ENCODE results near the gene KCNIP4. TPM values are rescaled to one million over a fixed set of nuclear protein-coding genes. Genes with fewer than 3 reads are reported as not detected.

Gene KCNIP4
- total RNA-seq, 1 experiment from 2014 or later, result 0.91 TPM

DNA sequence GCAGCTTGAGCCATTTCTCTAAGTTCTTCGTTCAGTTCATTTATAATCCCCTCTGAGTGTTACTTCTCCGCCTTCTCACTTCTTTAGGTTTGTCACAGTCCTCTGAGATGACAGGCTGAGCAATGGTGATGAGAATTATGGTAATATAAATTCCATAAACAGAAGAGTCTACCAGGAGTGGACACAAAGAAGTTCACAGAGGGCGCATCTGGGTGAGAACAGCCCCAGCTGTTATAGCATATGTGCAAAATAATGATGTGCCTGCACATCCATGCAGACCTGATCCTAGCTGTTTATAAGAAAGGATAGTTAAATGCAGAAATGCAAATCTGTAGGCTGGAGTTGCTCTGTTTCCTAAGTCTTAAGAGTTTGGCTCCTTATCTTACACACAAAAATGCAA is 377.5 kb downstream of the KCNIP4 start:
- Mint-ChIP-seq H3K4me1 (ENCODE audit: insufficient read depth, unreplicated experiment) (no peaks in the 10 kb centered on the region), H3K36me3 (ENCODE audit: insufficient read depth, unreplicated experiment) (no peaks in the 10 kb centered on the region), H3K27me3 (ENCODE audit: insufficient read depth, unreplicated experiment) (peaks cover 45% of the 10 kb centered on the region), H3K9me3 (ENCODE audit: unreplicated experiment) (no peaks in the 10 kb centered on the region), H3K27ac (ENCODE audit: low read depth, unreplicated experiment) (no peak overlapping the region), H3K4me3 (ENCODE audit: unreplicated experiment) (no peak overlapping the region)
- ChIA-PET POLR2A (interaction anchor here (0.7 kb wide), 1 partner anchor 16 kb away, joined by 3 read pairs; no protein-coding TSS in a partner anchor), CTCF (interaction anchor here (1.2 kb wide), 1 partner anchor 39 kb away, joined by 3 read pairs; no protein-coding TSS in a partner anchor)
- no peak for DNase-seq (ENCODE audit: unreplicated experiment)
- intact Hi-C loops (cut with micrococcal nuclease), result no loop called here
- TF ChIP-seq, protein P1, sequence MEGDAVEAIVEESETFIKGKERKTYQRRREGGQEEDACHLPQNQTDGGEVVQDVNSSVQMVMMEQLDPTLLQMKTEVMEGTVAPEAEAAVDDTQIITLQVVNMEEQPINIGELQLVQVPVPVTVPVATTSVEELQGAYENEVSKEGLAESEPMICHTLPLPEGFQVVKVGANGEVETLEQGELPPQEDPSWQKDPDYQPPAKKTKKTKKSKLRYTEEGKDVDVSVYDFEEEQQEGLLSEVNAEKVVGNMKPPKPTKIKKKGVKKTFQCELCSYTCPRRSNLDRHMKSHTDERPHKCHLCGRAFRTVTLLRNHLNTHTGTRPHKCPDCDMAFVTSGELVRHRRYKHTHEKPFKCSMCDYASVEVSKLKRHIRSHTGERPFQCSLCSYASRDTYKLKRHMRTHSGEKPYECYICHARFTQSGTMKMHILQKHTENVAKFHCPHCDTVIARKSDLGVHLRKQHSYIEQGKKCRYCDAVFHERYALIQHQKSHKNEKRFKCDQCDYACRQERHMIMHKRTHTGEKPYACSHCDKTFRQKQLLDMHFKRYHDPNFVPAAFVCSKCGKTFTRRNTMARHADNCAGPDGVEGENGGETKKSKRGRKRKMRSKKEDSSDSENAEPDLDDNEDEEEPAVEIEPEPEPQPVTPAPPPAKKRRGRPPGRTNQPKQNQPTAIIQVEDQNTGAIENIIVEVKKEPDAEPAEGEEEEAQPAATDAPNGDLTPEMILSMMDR (IDR thresholded peaks at IDR 0.05; ENCODE audit: unreplicated experiment), result no peak
- no TSS peak for BruUV-seq (replicated peaks)

DNA sequence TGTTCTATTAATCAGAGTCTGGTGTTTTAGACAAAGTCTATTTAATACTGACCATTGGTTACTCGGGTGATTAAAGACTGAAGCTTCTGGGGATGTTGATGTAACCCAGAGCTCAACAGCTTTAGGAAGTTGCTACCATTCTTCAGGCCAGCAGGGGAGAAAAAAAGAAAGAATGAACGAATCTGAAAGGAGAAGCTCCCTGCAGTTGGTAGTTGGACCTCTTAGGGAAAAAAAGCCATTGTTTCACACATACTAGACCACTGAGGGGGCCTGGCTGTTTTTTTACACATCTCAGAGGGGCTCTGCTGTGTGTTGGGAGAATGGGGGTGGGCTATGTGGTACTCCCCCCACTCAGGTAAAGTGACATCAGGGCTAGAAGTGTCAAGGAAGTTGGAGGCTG is 378.9 kb downstream of the KCNIP4 start:
- TF ChIP-seq, protein P1 (IDR thresholded peaks at IDR 0.05; ENCODE audit: unreplicated experiment), result no peak
- peaks cover 60% of the 10 kb centered on the region for H3K27me3 Mint-ChIP-seq (ENCODE audit: insufficient read depth, unreplicated experiment)
- CTCF ChIA-PET, result interaction anchor here (1.4 kb wide), 1 partner anchor 19 kb away, joined by 4 read pairs; no protein-coding TSS in a partner anchor
- intact Hi-C loops (cut with micrococcal nuclease), result no loop called here
- BruUV-seq (replicated peaks), result no TSS peak
- POLR2A ChIA-PET, result no interaction called here
- DNase-seq (ENCODE audit: unreplicated experiment), result no peak
- no peaks in the 10 kb centered on the region for H3K9me3 Mint-ChIP-seq (ENCODE audit: unreplicated experiment)
- no peak overlapping the region for H3K4me3 Mint-ChIP-seq (ENCODE audit: unreplicated experiment)
- no peak overlapping the region for H3K27ac Mint-ChIP-seq (ENCODE audit: low read depth, unreplicated experiment)
- H3K4me1 Mint-ChIP-seq (ENCODE audit: insufficient read depth, unreplicated experiment), result no peaks in the 10 kb centered on the region
- H3K36me3 Mint-ChIP-seq (ENCODE audit: insufficient read depth, unreplicated experiment), result no peaks in the 10 kb centered on the region

DNA sequence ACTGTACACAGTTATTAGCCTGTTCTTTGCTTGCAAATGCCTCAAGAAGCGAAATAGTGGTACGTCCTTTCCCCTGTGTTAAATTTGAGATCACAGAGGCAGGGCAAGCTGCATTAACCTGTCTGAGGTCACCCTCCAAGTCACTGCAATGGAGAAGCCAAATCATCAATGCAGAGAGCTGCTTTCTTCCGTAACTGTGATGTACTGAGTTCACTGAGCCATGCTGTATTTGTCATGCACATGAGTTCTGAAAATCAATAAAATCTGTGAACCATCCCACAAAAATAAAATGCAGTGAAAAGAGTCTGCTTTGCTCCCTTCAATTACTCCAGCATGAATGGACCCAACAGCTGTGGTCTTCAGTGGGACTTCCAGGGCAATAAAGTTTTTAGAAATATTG is 393.5 kb downstream of the KCNIP4 start:
- Mint-ChIP-seq H3K4me3 (ENCODE audit: unreplicated experiment) (no peak overlapping the region), H3K4me1 (ENCODE audit: insufficient read depth, unreplicated experiment) (no peaks in the 10 kb centered on the region), H3K27ac (ENCODE audit: low read depth, unreplicated experiment) (no peak overlapping the region), H3K9me3 (ENCODE audit: unreplicated experiment) (no peaks in the 10 kb centered on the region), H3K27me3 (ENCODE audit: insufficient read depth, unreplicated experiment) (peaks cover 67% of the 10 kb centered on the region), H3K36me3 (ENCODE audit: insufficient read depth, unreplicated experiment) (no peaks in the 10 kb centered on the region)
- BruUV-seq (replicated peaks), result no TSS peak
- intact Hi-C loops (cut with micrococcal nuclease), result no loop called here
- CTCF ChIA-PET, result interaction anchor here (0.7 kb wide), 1 partner anchor 1136 kb away, joined by 3 read pairs; no protein-coding TSS in a partner anchor
- POLR2A ChIA-PET, result interaction anchor here (0.6 kb wide), 2 partner anchors 16 to 899 kb away, joined by 3 read pairs; no protein-coding TSS in a partner anchor
- no peak for DNase-seq (ENCODE audit: unreplicated experiment)
- TF ChIP-seq, protein P1 (IDR thresholded peaks at IDR 0.05; ENCODE audit: unreplicated experiment), result no peak

DNA sequence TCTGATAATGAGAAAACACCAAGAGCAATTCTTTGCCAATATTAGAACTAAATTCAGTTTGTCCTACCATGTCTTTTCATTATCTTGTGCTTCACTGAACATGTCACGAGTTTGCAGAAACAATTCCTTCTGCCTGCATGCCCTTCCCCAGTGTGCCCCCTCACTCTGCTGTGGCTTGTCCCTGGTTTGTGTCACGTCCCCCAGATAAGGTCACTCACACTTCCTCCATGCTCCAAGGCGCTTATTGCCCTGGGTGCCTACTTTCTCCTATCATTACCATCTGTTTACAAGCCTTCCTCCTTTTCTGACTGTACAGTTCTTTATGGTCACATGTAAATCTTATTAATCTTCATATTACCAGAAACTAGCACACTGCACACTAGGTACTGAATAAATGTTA is 394.1 kb downstream of the KCNIP4 start:
- no TSS peak for BruUV-seq (replicated peaks)
- CTCF ChIA-PET, result no interaction called here
- Mint-ChIP-seq H3K27me3 (ENCODE audit: insufficient read depth, unreplicated experiment) (peaks cover 67% of the 10 kb centered on the region), H3K4me3 (ENCODE audit: unreplicated experiment) (no peak overlapping the region), H3K36me3 (ENCODE audit: insufficient read depth, unreplicated experiment) (no peaks in the 10 kb centered on the region), H3K27ac (ENCODE audit: low read depth, unreplicated experiment) (no peak overlapping the region), H3K4me1 (ENCODE audit: insufficient read depth, unreplicated experiment) (no peaks in the 10 kb centered on the region), H3K9me3 (ENCODE audit: unreplicated experiment) (no peaks in the 10 kb centered on the region)
- POLR2A ChIA-PET, result interaction anchor here (0.6 kb wide), 1 partner anchor 51 kb away, joined by 4 read pairs; no protein-coding TSS in a partner anchor
- no peak for DNase-seq (ENCODE audit: unreplicated experiment)
- intact Hi-C loops (cut with micrococcal nuclease), result no loop called here
- TF ChIP-seq, protein P1 (IDR thresholded peaks at IDR 0.05; ENCODE audit: unreplicated experiment), result no peak
